Sigmoid colon (tissue), 7 donors: ENCODE measurements around the gene TNIK. TPM values are rescaled to one million over a fixed set of nuclear protein-coding genes. Genes with fewer than 3 reads are reported as not detected.
"Not testable (repeated sequence)": the region's sequence is repeated elsewhere in the genome, so short reads cannot be mapped to it uniquely, and the experiment has no call there.

Experiments used
- DNase-seq: peaks from one replicate; pipeline ENCODE4 v3.0.0-alpha.2; 2019
- H3K27ac ChIP-seq, 4 donors: fragments of 200-600 bp; sonication (generic); one replicate each; pipeline ENCODE4 v1.5.1; 2016 to 2019; ENCODE audit warnings: mild to moderate bottlenecking in 1 of 4
- H3K27me3 ChIP-seq, 3 donors: fragments of 200-600 bp; sonication (generic); one replicate each; pipeline ENCODE4 v1.5.1; 2019; ENCODE audit warnings: mild to moderate bottlenecking in 1 of 3
- H3K36me3 ChIP-seq, 4 donors: fragments of 200-600 bp; sonication (generic); one replicate each; pipeline ENCODE4 v1.5.1; 2016 to 2019
- H3K4me1 ChIP-seq, 4 donors: fragments of 200-600 bp; sonication (generic); one replicate each; pipeline ENCODE4 v1.5.1; 2017 to 2019
- H3K4me3 ChIP-seq, 4 donors: fragments of 200-600 bp; sonication (generic); one replicate each; pipeline ENCODE4 v1.5.1; 2017 to 2019; ENCODE audit warnings: mild to moderate bottlenecking in 2 of 4, moderate library complexity in 1 of 4
- H3K9me3 ChIP-seq, 4 donors: fragments of 200-600 bp in 3 of 4; sonication (generic) in 3 of 4; one replicate each; pipeline versions ENCODE4 v1.5.1 to v1.6.1; 2013 to 2019
- CTCF ChIP-seq, 4 experiments: fragments of 450-650 bp in 3 of 4; fragments of 200-600 bp in 1 of 4; IDR thresholded peaks; one replicate each; pipeline ENCODE4 v1.5.1; 2016 to 2019; ENCODE audit warnings: antibody characterized with exemption in 4 of 4, mild to moderate bottlenecking in 3 of 4, moderate library complexity in 2 of 4
- EP300 ChIP-seq, 4 donors: sonication (generic); formaldehyde crosslinking; IDR thresholded peaks; one replicate each; pipeline ENCODE4 v1.6.1; 2017; ENCODE audit warnings: antibody characterized with exemption in 4 of 4
- POLR2A ChIP-seq, 2 donors: fragments of 450-650 bp; IDR thresholded peaks; one replicate each; pipeline ENCODE4 v1.6.1; 2016; ENCODE audit warnings: antibody characterized with exemption in 2 of 2, mild to moderate bottlenecking in 2 of 2, moderate library complexity in 2 of 2
- POLR2AphosphoS5 ChIP-seq, 4 donors: sonication (generic); formaldehyde crosslinking; IDR thresholded peaks; one replicate each; pipeline ENCODE4 v1.6.1; 2017; ENCODE audit warnings: antibody characterized with exemption in 4 of 4
- WGBS, 2 donors: extraction: QIAGEN DNeasy Blood & Tissue Kit; methylation state at CpG; one replicate each; pipeline ENCODE4 v1.1.7; 2013; 5-methylcytosine and 5-hydroxymethylcytosine counted together
- intact Hi-C: fragments of 100-400 bp; cut with DNase I; formaldehyde crosslinking; loops from one replicate; pipeline ENCODE4 v1.15.1; 2023
- polyA plus RNA-seq, 3 donors: library from polyadenylated mRNA; stranded (reverse); fragments of 200-250 nt; gene quantifications; one replicate each; pipeline ENCODE4 v1.2.3, GENCODE V29; 2013
- total RNA-seq, 4 donors: library from RNA; depleted of rRNA; stranded (reverse); fragments of >200 nt; gene quantifications; one replicate each; pipeline ENCODE4 v1.1.0, GENCODE V29; 2016
- donor health status: healthy with polysubstance abuse.
- donor health status: Bipolar disorder and iron deficiency.
- donor health status: healthy.

TNIK gene
- total and polyA plus RNA-seq, 7 donors: 5.4 to 21.3 (median 9.2) TPM

GRCh38 chr3:171372694-171373093 lies 87.5 kb downstream of the TNIK start:
- H3K27ac ChIP-seq: no peak overlapping the region
- H3K9me3 ChIP-seq: no peaks in the 10 kb centered on the region
- no peak for DNase-seq
- intact Hi-C loops: no loop called here
- WGBS, 2 donors: 96 to 97% methylated on average over 2 of the region's 2 CpGs
- TF ChIP-seq POLR2AphosphoS5 (IDR thresholded peaks at IDR 0.05): no peak
- no peak for TF ChIP-seq CTCF (IDR thresholded peaks at IDR 0.05)
- TF ChIP-seq POLR2A (IDR thresholded peaks at IDR 0.05): no peak
- no peak for TF ChIP-seq EP300 (IDR thresholded peaks at IDR 0.05)
- no peak overlapping the region for H3K4me3 ChIP-seq
- H3K36me3 ChIP-seq: no peaks in the 10 kb centered on the region
- H3K27me3 ChIP-seq: no peaks in the 10 kb centered on the region
- H3K4me1 ChIP-seq: peaks cover 0 to 32% (median 23%) of the 10 kb centered on the region in 4 donors

GRCh38 chr3:171371354-171371753 lies 88.9 kb downstream of the TNIK start:
- Histone ChIP-seq H3K27me3 (no peaks in the 10 kb centered on the region), H3K4me1 (peaks cover 0 to 23% (median 15%) of the 10 kb centered on the region in 4 donors), H3K27ac (no peak overlapping the region), H3K9me3 (no peaks in the 10 kb centered on the region), H3K4me3 (no peak overlapping the region), H3K36me3 (no peaks in the 10 kb centered on the region)
- no peak for DNase-seq
- WGBS, 2 donors: 12 to 58% methylated on average over 3 of the region's 3 CpGs
- intact Hi-C loops: no loop called here
- TF ChIP-seq POLR2AphosphoS5 (IDR thresholded peaks at IDR 0.05) (no peak), POLR2A (IDR thresholded peaks at IDR 0.05) (no peak), CTCF (IDR thresholded peaks at IDR 0.05) (no peak), EP300 (IDR thresholded peaks at IDR 0.05) (no peak)

GRCh38 chr3:171369156-171369555 lies 91.0 kb downstream of the TNIK start:
- Histone ChIP-seq H3K4me3 (no peak overlapping the region), H3K36me3 (no peaks in the 10 kb centered on the region), H3K27ac (no peak overlapping the region), H3K4me1 (peaks cover 0 to 10% (median 3%) of the 10 kb centered on the region in 4 donors), H3K9me3 (no peaks in the 10 kb centered on the region), H3K27me3 (no peaks in the 10 kb centered on the region)
- intact Hi-C loops: no loop called here
- DNase-seq: no peak
- WGBS, 2 donors: 93 to 96% methylated on average over 1 of the region's 1 CpG
- TF ChIP-seq EP300 (IDR thresholded peaks at IDR 0.05): no peak
- TF ChIP-seq POLR2A (IDR thresholded peaks at IDR 0.05): no peak
- no peak for TF ChIP-seq POLR2AphosphoS5 (IDR thresholded peaks at IDR 0.05)
- TF ChIP-seq CTCF (IDR thresholded peaks at IDR 0.05): no peak

GRCh38 chr3:171366738-171367137 lies 93.5 kb downstream of the TNIK start:
- DNase-seq, H3K36me3 ChIP-seq, intact Hi-C loops, H3K27me3 ChIP-seq, H3K27ac ChIP-seq, H3K4me3 ChIP-seq, H3K9me3 ChIP-seq: not testable (repeated sequence)
- H3K4me1 ChIP-seq: peaks cover 0 to 17% (median 4%) of the 10 kb centered on the region in 4 donors
- WGBS, 2 donors: 95% methylated on average over 5 of the region's 5 CpGs

- Histone ChIP-seq H3K36me3 (no peaks in the 10 kb centered on the region), H3K27me3 (no peaks in the 10 kb centered on the region), H3K4me1 (peaks cover 0 to 17% (median 4%) of the 10 kb centered on the region in 4 donors), H3K4me3 (no peak overlapping the region), H3K9me3 (no peaks in the 10 kb centered on the region), H3K27ac (no peak overlapping the region)
- TF ChIP-seq POLR2A (IDR thresholded peaks at IDR 0.05): no peak
- TF ChIP-seq CTCF (IDR thresholded peaks at IDR 0.05): no peak
- TF ChIP-seq POLR2AphosphoS5 (IDR thresholded peaks at IDR 0.05): no peak
- TF ChIP-seq EP300 (IDR thresholded peaks at IDR 0.05): no peak
- 91% methylated on average over 1 of the region's 1 CpG for WGBS, 2 donors
- intact Hi-C loops: no loop called here
- DNase-seq: no peak
Measured at GRCh38 chr3:171366043-171366442, 94.2 kb downstream of the TNIK start.
